ENCODE data around the gene PRSS22.

The PRSS22 gene

GRCh38 chr16:2816751-2817339 is 41.1 kb downstream of the PRSS22 start, which contains the start of gene PRSS21:
Gene PRSS21, plus strand, starts transcription at chr16:2817237. Its CDS starts 32 bp downstream, at chr16:2817269.
- ATAC-seq: peak; percentile 25
- DNase-seq: peak; percentile 31

- ATAC-seq (no peak), DNase-seq (no peak)
Observed at GRCh38 chr16:2815299-2815771, 42.6 kb downstream of the PRSS22 start.

GRCh38 chr16:2814551-2815298 is 43.2 kb downstream of the PRSS22 start:
- ATAC-seq (no peak), DNase-seq (no peak)

GRCh38 chr16:2813771-2814221 is 44.2 kb downstream of the PRSS22 start:
- no peak for DNase-seq
- ATAC-seq: no peak

- no peak for ATAC-seq
- DNase-seq: no peak
Observed at GRCh38 chr16:2811703-2812471, 46.1 kb downstream of the PRSS22 start.

- DNase-seq: no peak
- ATAC-seq: no peak
Observed at GRCh38 chr16:2810651-2811050, 47.3 kb downstream of the PRSS22 start.

- ATAC-seq (no peak), DNase-seq (no peak)
Observed at GRCh38 chr16:2809149-2809760, 48.7 kb downstream of the PRSS22 start.

- ATAC-seq: no peak
- no peak for DNase-seq
Observed at GRCh38 chr16:2808181-2808580, 49.8 kb downstream of the PRSS22 start.

- DNase-seq (no peak), ATAC-seq (no peak)
Observed at GRCh38 chr16:2806286-2806685, 51.7 kb downstream of the PRSS22 start.

- DNase-seq: no peak
- ATAC-seq: no peak
Observed at GRCh38 chr16:2804728-2805127, 53.2 kb downstream of the PRSS22 start.

- no peak for ATAC-seq
- no peak for DNase-seq
Observed at GRCh38 chr16:2803545-2804195, 54.3 kb downstream of the PRSS22 start.

All from stimulated activated naive CD8-positive, alpha-beta T cell treated with anti-CD3 and anti-CD28 coated beads, Interleukin-15, Interleukin-2, amounts not matched to agents 100 U/mL and 50 U/mL, for 24 hours (primary cell).